Measurements from ENCODE around the gene SEPHS1. TPM values are rescaled to one million over a fixed set of nuclear protein-coding genes. Genes with fewer than 3 reads are reported as not detected.
"Not testable (repeated sequence)": the region's sequence is repeated elsewhere in the genome, so short reads cannot be mapped to it uniquely, and the experiment has no call there.

Gene SEPHS1
- total RNA-seq, 1 donor from 2014 or later: 57.0 TPM

DNA sequence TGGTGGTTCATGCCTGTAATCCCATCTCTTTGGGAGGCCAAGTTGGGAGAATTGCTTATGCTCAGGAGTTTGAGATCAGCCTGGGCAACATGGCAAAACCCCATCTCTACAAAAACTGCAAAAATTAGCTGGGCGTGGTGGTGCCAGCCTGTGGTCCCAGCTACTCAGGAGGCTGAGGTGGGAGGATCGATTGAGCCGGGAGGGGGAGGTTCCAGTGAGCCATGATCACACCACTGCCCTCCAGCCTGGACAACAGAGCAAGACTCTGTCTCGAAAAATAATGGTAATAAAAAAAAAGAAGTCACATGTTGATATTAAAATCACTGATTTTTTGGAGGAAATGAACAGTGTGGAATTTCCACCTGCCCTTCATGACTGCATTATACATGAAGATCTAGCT lies 64.0 kb downstream of the SEPHS1 start:
- Mint-ChIP-seq H3K27me3 (ENCODE audit: low read depth, unreplicated experiment) (no peaks in the 10 kb centered on the region), H3K9me3 (ENCODE audit: unreplicated experiment) (no peaks in the 10 kb centered on the region), H3K4me3 (ENCODE audit: unreplicated experiment) (no peak overlapping the region), H3K4me1 (ENCODE audit: low read depth, unreplicated experiment) (no peaks in the 10 kb centered on the region), H3K27ac (ENCODE audit: unreplicated experiment) (no peak overlapping the region), H3K36me3 (ENCODE audit: low read depth, unreplicated experiment) (no peaks in the 10 kb centered on the region)
- Histone ChIP-seq H4K20me1 (ENCODE audit: insufficient read depth, low read length) (no peaks in the 10 kb centered on the region), H3K36me3 (ENCODE audit: insufficient read depth, low read length) (peaks cover 2% of the 10 kb centered on the region), H3K4me3 (ENCODE audit: insufficient read depth, low read depth, low read length) (no peak overlapping the region), H3K9ac (ENCODE audit: low read length) (no peak overlapping the region), H3K4me2 (ENCODE audit: low read length) (no peak overlapping the region), H3K9me3 (ENCODE audit: insufficient read depth, low read depth, low read length) (no peaks in the 10 kb centered on the region), H3K27ac (ENCODE audit: low read depth, low read length) (no peak overlapping the region), H3K79me2 (ENCODE audit: insufficient read depth, low read length) (no peaks in the 10 kb centered on the region), H2AFZ (ENCODE audit: low read depth, low read length) (no peak overlapping the region), H3K27me3 (ENCODE audit: insufficient read depth, low read length) (no peaks in the 10 kb centered on the region), H3K4me1 (ENCODE audit: insufficient read depth, low read length) (no peaks in the 10 kb centered on the region)
- TF ChIP-seq EZH2 (IDR thresholded peaks at IDR 0.05; ENCODE audit: insufficient read depth, low read length): no peak
- TF ChIP-seq CTCF (IDR thresholded peaks at IDR 0.05; ENCODE audit: insufficient read depth, low read depth, low read length): no peak
- DNase-seq (ENCODE audit: low read depth): no peak
- no peak for FAIRE-seq

DNA sequence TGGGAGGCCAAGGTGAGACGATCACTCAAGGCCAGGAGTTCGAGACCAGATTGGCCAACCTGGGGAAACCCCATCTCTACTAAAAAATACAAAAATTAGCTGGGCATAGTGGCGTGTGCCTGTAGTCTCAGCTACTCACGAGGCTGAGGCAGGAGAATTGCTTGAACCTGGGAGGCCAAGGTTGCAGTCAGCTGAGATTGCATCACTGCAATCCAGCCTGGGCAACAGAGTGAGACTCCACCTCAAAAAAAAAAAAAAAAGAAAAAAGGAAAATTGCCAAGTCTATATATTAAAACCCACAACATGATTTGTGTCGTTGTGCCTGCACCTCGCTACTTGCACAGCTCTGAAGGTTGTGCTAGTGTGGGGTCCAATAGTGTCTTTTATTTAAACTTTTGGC lies 65.7 kb downstream of the SEPHS1 start:
- not testable (repeated sequence) for H3K27ac ChIP-seq (ENCODE audit: low read depth, low read length); H3K9ac ChIP-seq (ENCODE audit: low read length); H3K4me3 Mint-ChIP-seq (ENCODE audit: unreplicated experiment); H3K27ac Mint-ChIP-seq (ENCODE audit: unreplicated experiment); H3K79me2 ChIP-seq (ENCODE audit: insufficient read depth, low read length); H2AFZ ChIP-seq (ENCODE audit: low read depth, low read length); H3K27me3 Mint-ChIP-seq (ENCODE audit: low read depth, unreplicated experiment); H3K4me2 ChIP-seq (ENCODE audit: low read length); H3K36me3 Mint-ChIP-seq (ENCODE audit: low read depth, unreplicated experiment); DNase-seq (ENCODE audit: low read depth); H3K36me3 ChIP-seq (ENCODE audit: insufficient read depth, low read length); H3K4me1 Mint-ChIP-seq (ENCODE audit: low read depth, unreplicated experiment); H4K20me1 ChIP-seq (ENCODE audit: insufficient read depth, low read length); H3K4me1 ChIP-seq (ENCODE audit: insufficient read depth, low read length); FAIRE-seq; H3K9me3 ChIP-seq (ENCODE audit: insufficient read depth, low read depth, low read length); H3K9me3 Mint-ChIP-seq (ENCODE audit: unreplicated experiment); H3K27me3 ChIP-seq (ENCODE audit: insufficient read depth, low read length); H3K4me3 ChIP-seq (ENCODE audit: insufficient read depth, low read depth, low read length)

DNA sequence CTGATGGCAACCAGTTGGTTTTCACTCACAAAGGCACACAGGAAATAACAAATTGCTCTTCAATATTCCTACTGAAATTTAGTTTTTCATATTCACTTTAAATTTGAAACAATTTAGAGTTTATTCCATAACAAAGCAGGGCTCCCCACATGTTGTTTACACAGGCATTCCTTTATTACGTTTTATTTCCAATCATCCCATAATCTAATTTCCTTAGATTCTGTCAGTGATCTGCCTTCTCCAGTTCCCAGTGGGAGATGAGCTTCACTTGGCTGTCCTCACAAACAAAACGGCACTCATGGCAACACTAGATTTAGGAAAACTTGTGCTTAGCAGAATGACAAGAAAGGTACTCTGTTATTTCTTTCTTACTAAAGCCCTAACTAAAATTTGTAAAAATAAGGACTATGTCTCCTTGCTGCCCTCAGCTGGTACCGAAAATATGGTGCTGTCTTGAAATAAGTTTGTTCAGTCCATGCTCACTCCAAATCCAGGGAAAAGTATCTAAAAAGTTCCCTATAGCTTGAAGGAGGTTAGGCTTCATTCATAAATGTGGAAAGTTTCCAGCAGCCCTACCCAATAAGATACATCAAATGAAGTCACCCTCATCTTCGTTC lies 71.2 kb downstream of the SEPHS1 start:
- no peak overlapping the region for H3K4me2 ChIP-seq (ENCODE audit: low read length)
- H3K4me3 Mint-ChIP-seq (ENCODE audit: unreplicated experiment): no peak overlapping the region
- H3K27ac ChIP-seq (ENCODE audit: low read depth, low read length): no peak overlapping the region
- H3K27me3 ChIP-seq (ENCODE audit: insufficient read depth, low read length): no peaks in the 10 kb centered on the region
- TF ChIP-seq CTCF (IDR thresholded peaks at IDR 0.05; ENCODE audit: insufficient read depth, low read depth, low read length) (peak; percentile 8), EZH2 (IDR thresholded peaks at IDR 0.05; ENCODE audit: insufficient read depth, low read length) (no peak)
- H3K36me3 ChIP-seq (ENCODE audit: insufficient read depth, low read length): no peaks in the 10 kb centered on the region
- DNase-seq (ENCODE audit: low read depth) (no peak), FAIRE-seq (no peak)
- H3K9me3 ChIP-seq (ENCODE audit: insufficient read depth, low read depth, low read length): no peaks in the 10 kb centered on the region
- H3K4me1 Mint-ChIP-seq (ENCODE audit: low read depth, unreplicated experiment): no peaks in the 10 kb centered on the region
- no peaks in the 10 kb centered on the region for H3K36me3 Mint-ChIP-seq (ENCODE audit: low read depth, unreplicated experiment)
- H3K4me3 ChIP-seq (ENCODE audit: insufficient read depth, low read depth, low read length): no peak overlapping the region
- no peaks in the 10 kb centered on the region for H3K79me2 ChIP-seq (ENCODE audit: insufficient read depth, low read length)
- H4K20me1 ChIP-seq (ENCODE audit: insufficient read depth, low read length): no peaks in the 10 kb centered on the region
- H3K27ac Mint-ChIP-seq (ENCODE audit: unreplicated experiment): no peak overlapping the region
- H3K9ac ChIP-seq (ENCODE audit: low read length): no peak overlapping the region
- H3K27me3 Mint-ChIP-seq (ENCODE audit: low read depth, unreplicated experiment): no peaks in the 10 kb centered on the region
- no peaks in the 10 kb centered on the region for H3K9me3 Mint-ChIP-seq (ENCODE audit: unreplicated experiment)
- H3K4me1 ChIP-seq (ENCODE audit: insufficient read depth, low read length): no peaks in the 10 kb centered on the region
- H2AFZ ChIP-seq (ENCODE audit: low read depth, low read length): no peak overlapping the region

- not testable (repeated sequence) for H3K27me3 ChIP-seq (ENCODE audit: insufficient read depth, low read length); H3K4me1 ChIP-seq (ENCODE audit: insufficient read depth, low read length); H3K36me3 Mint-ChIP-seq (ENCODE audit: low read depth, unreplicated experiment); H3K9ac ChIP-seq (ENCODE audit: low read length); H4K20me1 ChIP-seq (ENCODE audit: insufficient read depth, low read length); H2AFZ ChIP-seq (ENCODE audit: low read depth, low read length); H3K4me3 ChIP-seq (ENCODE audit: insufficient read depth, low read depth, low read length); DNase-seq (ENCODE audit: low read depth); H3K4me3 Mint-ChIP-seq (ENCODE audit: unreplicated experiment); H3K9me3 Mint-ChIP-seq (ENCODE audit: unreplicated experiment); H3K27ac Mint-ChIP-seq (ENCODE audit: unreplicated experiment); FAIRE-seq; H3K27ac ChIP-seq (ENCODE audit: low read depth, low read length); H3K27me3 Mint-ChIP-seq (ENCODE audit: low read depth, unreplicated experiment); H3K79me2 ChIP-seq (ENCODE audit: insufficient read depth, low read length); H3K4me1 Mint-ChIP-seq (ENCODE audit: low read depth, unreplicated experiment); H3K9me3 ChIP-seq (ENCODE audit: insufficient read depth, low read depth, low read length); H3K36me3 ChIP-seq (ENCODE audit: insufficient read depth, low read length); H3K4me2 ChIP-seq (ENCODE audit: low read length)
These were observed 71.9 kb downstream of the SEPHS1 start for GRCh38 chr10:13276146-13276545.

Data from astrocyte (in vitro differentiated cells and primary cell).